GM18498 (cell line): Measurements from ENCODE around the gene MOB3C.
A peak's percentile ranks its signal among the peaks of the same experiment; 100 is the strongest.

ENCODE experiments used
- ATAC-seq: cut with Tn5 transposase; IDR thresholded peaks from one replicate; pipeline ENCODE4 v1.9.1; 2021; ENCODE audit warnings: mild to moderate bottlenecking, moderate library complexity; ENCODE audit not compliant: unreplicated experiment

Gene MOB3C

DNA sequence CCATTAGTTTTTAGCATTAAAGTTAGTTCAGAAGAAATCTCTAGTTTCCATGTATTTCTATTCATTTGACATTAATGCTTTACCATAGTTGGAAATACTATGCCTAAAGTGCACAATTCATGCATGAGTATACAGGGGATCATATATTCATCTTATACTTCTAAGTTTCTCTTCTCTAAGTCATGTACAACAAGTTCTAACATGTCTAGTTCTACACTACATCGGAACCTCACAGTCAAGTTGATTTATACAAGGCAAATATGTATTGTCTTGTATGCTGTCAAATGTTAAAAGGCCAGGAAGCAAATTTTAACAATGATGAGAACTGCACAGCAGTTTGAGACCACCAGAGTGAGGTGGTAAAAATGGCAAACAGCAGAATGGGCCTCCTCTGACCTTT lies 22.9 kb upstream of the MOB3C start:
- no peak for ATAC-seq

DNA sequence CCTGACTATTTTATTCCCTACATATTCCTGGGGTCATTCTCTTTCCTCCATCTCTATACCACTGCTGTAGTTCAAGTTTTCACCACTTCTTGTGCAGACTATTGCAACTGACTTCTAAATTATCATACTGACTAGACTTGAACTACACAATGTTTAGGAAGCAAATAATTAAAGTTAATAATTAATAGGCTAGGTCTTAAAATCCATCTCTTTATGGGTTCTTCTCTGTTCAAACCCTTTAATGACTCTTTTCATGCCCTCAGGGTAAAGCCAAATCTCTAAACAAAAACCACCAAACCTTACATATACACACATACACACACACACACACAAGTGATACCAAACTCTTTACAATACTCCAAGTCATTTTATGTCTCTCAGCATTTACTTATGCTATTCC lies 22.3 kb upstream of the MOB3C start:
- ATAC-seq = no peak

DNA sequence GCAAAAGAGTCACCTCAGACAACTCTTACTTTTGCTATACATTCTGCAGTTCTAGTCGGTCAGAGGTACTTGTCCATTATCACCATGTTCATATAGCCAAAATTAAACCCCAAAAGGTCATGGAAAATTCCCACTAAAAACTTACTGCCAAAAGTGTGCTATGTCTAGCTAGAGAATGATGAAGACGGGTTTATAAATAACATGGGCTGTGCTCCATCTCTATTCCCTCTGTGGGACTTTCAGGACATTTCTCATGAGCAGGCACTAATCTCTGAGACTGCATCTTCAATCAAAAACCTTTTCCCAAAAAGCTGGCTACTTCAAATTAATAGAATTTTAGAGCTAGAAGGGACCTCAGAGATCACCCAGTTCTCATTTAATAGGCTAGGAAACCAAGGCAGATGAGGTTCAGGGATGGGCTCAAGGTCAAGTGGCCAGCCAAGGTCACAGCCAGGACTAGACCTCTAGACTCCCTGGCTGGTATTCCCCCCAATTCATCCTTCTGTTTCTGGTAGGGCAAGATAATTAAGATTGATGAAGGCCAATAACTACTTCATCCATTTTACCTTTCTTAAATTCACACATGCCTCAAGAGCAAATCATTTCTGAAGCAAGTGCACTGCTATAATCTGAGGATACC lies 21.0 kb upstream of the MOB3C start:
- no peak for ATAC-seq

DNA sequence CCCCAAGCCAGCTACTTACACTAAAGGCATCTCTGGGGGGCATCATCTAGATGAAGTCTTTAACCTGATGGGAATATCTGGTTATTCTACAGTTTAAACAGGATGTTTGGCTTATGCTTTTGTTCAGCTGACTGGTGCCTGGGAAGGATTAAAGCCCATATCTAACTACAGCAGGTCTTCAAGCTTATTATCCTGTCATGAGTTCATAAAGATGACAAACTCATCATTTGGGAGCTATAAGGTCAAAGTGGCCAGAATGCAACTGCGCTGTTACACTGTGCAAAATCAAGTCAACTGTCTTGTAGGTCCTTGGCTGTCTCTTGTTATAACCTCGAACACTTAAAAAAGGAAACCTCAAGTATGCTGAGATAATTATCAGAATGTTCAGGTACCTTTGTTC lies 18.6 kb upstream of the MOB3C start:
- no peak for ATAC-seq

DNA sequence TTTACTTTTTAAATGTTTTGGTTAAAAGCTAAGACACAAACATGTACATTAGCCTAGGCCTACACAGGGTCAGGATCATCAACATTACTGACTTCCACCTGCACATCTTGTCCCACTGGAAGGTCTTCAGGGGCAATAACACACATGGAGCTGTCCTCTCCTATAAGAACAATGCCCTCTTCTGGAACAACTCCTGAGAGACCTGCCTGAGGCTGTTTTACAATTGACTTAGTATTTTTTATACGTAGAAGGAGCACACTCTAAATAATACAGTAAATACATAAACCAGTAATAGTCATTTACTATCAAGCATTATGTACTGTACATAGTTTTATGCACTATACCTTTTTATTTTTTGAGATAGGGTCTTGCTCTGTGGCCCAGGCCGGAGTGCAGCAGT lies 14.1 kb upstream of the MOB3C start:
- no peak for ATAC-seq

DNA sequence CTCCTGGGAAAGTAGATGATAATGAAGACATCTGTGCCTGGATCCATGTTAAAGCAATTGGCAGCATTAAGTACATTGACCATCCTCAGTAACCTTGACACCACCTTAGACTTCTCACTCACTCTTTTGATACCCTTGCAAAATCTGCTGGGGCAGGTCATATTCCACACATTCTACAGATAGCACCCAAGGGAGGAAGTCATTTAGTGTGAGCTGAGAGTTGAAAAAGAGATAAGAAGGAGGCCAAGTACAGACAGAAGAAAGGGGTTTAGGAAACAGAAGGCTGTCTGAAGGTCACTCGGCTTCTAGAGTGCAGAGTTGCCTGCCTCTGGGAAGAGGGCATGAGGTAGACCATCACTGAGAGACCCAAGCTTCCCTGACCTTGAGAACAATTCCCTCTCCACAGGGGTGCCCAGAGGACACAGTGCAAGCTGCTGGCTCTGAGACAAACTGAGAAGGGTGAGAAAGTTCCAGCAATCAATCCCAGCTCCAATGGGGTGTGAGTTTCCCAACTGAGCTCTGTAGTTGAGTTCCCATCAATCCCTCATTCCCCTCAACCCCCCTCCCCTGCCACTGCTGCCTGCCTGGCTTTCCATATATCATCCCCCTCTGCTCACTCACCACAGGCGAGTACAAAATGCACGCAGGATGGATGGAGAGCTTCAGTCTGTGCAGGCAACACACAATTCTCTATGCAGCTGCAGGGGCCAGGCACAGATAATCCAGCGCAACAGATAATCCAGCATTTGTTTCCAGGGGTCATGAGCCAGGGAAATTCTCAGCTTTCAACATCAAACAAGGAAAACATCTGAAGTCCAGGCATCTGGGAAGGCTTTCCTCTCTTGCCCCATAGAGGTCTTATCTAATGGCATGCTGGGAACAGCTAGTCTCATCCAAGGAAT lies 7.4 kb upstream of the MOB3C start:
- no peak for ATAC-seq

DNA sequence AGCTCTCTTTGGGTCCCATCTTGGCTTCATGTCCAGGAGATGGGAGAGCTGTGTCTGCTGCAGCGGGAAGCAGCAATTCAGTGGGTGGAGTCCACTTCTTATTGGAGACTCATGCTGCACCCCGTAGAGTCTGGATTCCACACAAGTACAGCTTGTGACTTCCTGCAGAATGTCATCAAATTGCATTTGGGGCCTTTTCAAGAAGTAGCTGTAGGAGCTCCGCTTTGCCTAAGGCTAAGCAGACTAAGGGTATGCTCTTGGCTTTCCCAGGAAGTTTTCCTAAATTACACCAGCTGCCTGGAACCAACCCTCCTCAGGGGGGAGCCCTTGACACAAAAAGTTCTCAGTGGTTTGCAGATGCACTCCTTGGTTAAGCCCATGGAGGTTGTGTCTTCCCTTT lies 5.7 kb upstream of the MOB3C start:
- ATAC-seq = no peak

DNA sequence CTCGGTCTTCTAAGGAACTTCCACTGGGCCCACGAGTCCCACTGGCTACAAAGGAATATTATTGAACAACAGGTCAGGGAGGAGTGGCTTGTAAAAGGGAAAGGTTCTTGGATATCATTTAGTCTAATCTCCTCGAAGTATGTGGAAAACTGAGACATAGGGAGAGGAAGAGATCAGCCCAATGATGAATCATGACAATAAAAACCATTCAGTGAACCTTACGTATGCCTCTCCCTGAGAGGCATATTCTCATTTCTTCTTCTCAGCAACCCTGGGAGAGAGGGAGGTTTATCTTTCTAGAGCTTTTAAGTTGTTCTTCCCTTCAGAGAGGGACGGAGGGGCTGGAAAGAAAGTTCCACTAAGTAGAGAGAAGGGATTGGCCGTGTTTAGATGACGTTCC lies 5.3 kb upstream of the MOB3C start:
- ATAC-seq = no peak

DNA sequence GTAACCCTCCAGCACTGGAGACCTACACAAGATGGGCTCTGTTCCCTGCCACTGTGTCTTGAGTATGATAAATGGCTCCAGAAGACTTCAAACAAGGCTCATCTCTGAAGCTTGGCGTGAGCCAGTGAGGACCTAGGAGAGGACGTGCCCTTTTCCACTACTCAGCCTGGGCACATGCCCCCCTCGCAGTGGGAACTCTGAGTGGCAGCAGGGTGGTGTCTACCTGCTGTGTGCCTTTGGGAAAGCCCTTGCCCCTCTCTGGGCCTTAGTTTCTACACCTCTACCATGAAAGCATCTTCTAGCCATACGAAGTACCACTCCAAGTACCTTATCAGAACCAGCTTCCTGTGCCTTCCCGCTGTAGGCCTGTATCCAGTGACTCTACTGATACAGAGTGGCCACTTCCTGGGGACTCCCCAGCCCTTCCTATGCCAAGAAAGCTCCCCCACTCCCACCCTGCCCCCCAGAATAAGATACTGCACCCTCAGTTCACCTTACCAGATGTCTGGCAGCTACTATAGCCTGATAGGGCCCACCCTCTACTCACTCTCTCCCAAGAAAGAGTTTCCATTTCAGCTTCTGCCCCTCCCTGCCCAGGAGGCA lies 3.1 kb upstream of the MOB3C start:
- no peak for ATAC-seq

DNA sequence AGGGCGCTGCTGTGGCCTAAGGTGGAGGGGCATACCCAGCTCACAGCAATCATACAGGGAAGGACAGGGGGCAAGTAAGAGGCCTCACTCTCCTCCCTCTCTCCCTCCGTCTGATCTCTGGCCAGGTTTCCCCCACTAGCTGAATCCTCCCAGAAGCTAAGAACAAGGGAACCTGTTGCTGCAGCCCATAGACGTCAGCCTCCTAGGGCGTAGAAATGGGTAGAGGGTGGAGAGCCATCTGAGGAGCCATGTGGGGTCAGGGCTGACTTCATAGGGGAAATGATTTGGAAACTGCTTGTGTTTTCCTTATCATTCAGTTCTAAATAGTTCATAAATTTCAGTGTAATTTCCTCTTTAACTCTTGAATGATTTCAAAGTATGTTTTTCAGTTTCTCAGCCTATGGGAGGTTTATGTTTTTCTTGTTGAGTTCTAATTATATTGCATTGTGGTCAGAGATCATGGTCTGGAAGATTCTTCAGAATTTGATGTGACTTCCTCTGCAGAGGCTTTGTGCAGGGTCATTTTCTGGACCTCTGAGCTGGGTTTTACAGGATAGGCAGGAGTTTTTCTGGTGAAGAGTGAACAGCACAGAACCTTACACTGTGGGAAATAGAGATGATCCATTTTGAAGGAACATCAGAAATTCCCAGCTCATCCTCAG lies 2.3 kb upstream of the MOB3C start:
- ATAC-seq = no peak

DNA sequence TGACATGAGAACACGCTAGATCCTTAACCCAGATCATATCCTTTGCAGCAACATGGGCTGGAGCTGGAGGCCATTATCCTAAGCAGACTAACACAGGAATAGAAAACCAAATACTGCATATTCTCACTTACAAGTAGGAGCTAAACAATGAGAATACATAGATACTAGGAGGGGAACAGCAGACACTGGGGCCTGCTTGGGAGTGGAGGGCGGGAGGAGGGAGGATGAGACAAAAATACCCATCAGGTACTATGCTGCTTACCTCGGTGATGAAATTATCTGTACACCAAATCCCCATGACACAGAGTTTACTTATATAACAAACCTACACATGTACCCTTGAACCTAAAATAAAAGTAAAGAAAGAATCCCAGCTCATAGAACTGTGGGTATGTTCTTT lies 1.2 kb upstream of the MOB3C start:
- no peak for ATAC-seq

DNA sequence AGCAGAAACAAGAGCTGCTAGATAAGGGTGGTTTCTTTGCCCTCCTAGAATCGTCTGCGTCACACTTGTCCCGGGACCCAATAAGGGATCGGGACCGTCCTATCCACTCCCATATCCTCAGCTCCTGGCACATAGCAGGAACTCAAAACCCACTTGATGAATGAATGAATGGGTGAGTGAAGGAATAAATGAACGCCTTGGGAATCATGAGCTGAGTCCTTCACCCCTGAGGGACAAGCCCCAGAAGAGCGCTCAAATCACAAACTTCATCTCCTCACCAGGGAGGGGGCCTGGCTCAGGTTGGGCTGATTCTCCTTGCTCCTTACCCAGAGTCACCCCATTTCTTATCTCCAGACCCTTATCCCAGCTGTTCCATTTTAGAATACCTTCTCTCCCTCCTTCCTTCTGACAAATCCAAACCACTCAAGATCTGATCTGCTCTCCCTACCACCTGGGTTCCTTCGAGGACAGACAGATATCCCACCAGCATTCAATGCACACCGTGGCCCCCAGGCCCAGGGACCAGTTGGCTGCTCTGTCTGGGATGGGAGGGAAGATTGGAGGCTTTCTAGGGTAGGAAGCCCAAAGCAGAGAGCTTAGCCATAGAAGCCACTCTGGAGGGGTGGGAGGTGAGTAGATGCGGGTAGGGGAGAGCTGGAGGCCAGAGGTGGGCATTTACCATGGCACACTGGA lies 643 bp upstream of the MOB3C start:
- no peak for ATAC-seq

DNA sequence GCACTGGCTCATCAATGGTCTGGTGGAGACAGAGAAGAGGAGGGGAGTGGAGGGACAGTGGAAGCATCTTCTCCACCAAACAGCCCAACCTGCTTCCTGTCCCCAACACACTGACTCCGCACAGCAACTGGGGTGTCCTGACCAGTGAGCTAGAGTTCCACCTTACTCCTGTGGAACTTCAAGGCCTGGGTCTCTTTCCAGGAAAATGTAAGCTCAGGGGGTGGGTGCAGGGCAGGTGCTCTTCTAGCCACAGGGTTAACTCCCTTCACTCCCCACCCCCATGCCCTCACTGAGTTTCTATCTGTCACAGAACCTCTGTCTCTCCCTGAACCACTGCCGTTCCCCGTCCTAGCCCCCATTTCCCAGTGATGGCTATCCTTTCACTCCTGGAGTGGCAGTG lies 876 bp downstream of the MOB3C start:
- peak; percentile 3 for ATAC-seq

DNA sequence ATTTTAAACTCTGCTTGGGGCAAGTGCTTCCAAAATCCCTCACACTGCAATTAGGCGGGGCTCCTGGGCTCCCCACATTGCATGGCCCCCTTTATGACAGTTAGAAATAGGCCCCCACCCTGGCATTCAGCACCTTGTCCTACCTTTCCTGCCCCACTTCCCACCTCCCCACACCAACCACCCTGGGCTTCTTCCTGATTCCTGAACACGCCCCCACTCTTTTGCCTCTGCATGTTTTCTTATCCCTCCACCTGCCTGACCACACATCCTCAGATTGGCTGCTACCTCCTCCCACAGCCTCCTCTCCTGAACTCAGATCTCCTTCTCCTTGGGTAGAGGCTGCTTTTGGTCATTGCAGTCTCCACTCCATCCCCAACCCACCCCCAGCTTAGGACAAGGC lies 1.5 kb downstream of the MOB3C start:
- ATAC-seq = no peak

DNA sequence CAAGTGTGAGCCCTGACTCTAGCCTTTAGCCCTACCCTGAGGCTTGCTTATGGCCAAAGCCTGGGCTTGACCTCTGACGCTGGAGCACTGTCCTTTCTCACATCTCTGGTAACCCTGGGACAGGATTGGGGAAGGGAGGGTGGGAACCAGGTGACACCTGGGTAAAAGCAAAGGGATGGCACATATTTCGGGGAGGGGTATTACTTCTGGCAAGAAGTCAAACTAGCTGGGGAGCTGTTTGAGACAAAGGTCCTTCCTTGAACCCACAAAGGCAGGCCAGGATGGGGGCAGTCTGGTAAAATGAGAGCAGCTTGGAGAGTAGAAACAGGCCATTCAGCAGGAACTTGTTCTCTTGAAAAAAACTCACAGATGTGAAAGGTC lies 2.0 kb downstream of the MOB3C start:
- no peak for ATAC-seq

DNA sequence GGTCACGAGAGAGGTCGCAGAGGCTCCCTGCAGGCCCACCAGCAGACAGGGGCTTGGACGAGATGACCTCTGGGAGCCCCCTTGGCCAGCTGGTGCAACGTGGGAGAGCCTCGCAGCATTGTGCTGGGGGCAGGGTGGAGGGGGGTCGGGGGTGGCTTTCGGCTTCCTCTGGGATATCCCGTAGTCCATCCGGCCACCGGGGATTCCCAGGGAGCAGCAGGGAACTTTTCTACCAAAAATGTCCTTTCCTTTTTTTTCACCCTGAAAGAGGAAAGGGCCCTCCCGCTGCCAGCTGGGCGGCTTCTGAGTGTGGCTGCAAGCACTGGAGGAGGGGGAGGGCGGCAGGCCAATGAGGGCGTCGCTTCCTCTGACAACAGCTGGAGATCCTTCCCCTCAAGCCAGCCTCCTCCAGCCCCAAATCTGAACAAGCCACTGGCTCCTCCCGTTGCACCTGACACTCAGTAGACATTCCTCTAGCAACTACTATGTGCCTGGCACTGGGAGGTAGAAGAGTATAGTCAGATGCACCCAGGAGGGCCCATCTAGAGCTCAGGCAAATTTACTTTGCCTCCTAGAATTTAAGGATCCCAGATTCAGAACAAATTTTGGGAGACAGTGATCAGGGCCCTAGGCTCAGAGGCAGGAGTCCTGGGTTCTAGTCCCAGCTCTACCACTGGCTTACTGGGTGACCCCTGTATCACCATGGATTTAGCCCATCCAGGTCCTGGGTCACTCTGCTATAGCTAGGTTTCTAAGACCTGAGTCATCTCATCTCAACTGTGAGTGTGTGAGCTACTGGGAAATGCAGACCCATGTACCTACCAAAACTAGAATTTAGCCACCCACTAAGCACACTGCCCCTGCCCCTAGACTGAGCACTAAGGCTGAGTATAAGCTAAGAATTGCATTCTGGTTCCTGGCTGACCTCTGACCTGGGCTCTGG lies 2.7 kb downstream of the MOB3C start:
- ATAC-seq = peak; percentile 38

DNA sequence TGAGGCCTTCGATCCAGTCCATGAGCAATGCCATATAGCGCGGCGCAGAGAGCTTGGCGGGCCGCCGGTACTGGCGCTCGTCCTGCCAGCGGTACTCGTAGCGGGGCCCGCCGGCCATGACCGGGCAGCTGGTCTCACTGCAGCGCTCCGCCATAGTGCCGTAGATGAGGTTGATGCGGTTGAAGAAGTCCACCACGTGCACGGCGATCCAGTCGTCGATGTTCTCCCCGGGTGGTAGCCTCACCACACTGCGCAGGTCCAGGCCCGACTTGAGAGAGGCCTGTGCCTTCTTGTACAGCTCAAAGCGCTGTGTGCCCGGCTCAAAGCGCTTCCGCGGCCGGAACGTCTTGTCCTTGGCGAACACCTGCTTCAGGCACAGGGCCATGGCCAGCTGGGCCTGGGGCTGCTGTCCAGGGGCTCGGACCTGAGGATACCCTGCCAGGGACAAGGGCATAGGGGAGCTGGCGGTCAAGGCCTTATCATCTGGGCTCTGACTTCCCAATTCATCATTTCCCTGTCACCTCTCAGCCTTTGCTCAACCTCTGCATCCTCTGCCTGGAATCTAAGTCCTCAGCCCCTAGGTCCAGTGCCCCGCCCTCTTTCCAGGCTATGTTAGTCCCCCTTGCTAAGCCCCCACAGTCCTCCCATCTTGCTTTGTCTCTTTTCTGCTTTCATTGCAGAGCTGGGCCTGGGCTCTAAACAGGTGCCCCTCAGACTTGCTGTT lies 3.5 kb downstream of the MOB3C start:
- ATAC-seq = no peak

DNA sequence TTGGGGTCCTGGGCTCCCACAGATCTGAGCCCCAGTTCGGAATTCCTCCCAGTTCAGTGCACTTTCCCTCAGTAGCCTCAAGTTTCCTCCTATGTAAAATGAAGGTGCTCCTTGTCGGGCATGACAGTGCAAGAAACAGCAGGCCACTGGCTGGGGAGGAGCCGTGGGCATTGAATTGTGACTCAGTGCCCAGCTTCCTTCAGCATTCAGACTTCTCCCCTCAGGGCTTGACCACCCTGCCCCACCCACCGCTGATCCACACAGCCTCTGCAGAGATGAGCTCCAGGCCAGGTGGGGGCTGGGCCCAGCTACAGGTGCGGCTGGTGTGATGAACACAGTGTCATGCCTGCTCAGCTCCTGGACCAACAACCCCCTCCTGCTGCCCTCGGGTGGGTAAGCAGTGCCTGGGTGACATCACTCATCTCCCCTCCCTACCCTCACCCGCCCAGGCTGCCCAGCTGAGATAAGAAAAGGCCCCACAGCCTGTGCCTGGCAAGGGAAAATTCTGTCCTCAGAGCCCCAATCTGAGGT lies 4.9 kb downstream of the MOB3C start:
- ATAC-seq = no peak
